ENCODE results near the gene FAU. TPM values are rescaled to one million over a fixed set of nuclear protein-coding genes. Genes with fewer than 3 reads are reported as not detected.
A peak's percentile ranks its signal among the peaks of the same experiment; 100 is the strongest.

Gene FAU
- total and polyA plus RNA-seq, 2 donors, result 1,067 to 1,132 TPM

GRCh38 chr11:65107078-65107477 lies 14.9 kb downstream of the FAU start:
- DNase-seq (ENCODE audit: low read depth in 6 of 9, low spot score in 9 of 9), result no peak
- Histone ChIP-seq H3K27ac (ENCODE audit: low read depth in 1 of 2, low read length in 1 of 2) (no peak overlapping the region), H3K9me3 (ENCODE audit: control insufficient read depth in 2 of 2, insufficient read depth in 1 of 2, low read length in 1 of 2) (peaks cover 0 to 2% of the 10 kb centered on the region in 2 donors), H3K4me1 (ENCODE audit: control insufficient read depth in 2 of 2, insufficient read depth in 2 of 2, low read length in 2 of 2) (peaks cover 5 to 22% of the 10 kb centered on the region in 2 donors), H3K4me3 (ENCODE audit: low read length in 2 of 2) (no peak overlapping the region), H3K27me3 (ENCODE audit: control insufficient read depth in 2 of 2, insufficient read depth in 1 of 2, low read length in 1 of 2) (no peaks in the 10 kb centered on the region), H3K36me3 (ENCODE audit: control insufficient read depth in 2 of 2, insufficient read depth in 2 of 2, low read length in 1 of 2) (peaks cover 35 to 59% of the 10 kb centered on the region in 2 donors)
- 99% methylated on average over 15 of the region's 15 CpGs for WGBS

- H3K9me3 ChIP-seq (ENCODE audit: control insufficient read depth in 2 of 2, insufficient read depth in 1 of 2, low read length in 1 of 2), result no peaks in the 10 kb centered on the region
- H3K27me3 ChIP-seq (ENCODE audit: control insufficient read depth in 2 of 2, insufficient read depth in 1 of 2, low read length in 1 of 2), result no peaks in the 10 kb centered on the region
- no peak for DNase-seq (ENCODE audit: low read depth in 6 of 9, low spot score in 9 of 9)
- WGBS, result 98% methylated on average over 4 of the region's 4 CpGs
- no peak overlapping the region for H3K4me3 ChIP-seq (ENCODE audit: low read length in 2 of 2)
- H3K36me3 ChIP-seq (ENCODE audit: control insufficient read depth in 2 of 2, insufficient read depth in 2 of 2, low read length in 1 of 2), result peaks cover 36 to 56% of the 10 kb centered on the region in 2 donors
- H3K4me1 ChIP-seq (ENCODE audit: control insufficient read depth in 2 of 2, insufficient read depth in 2 of 2, low read length in 2 of 2), result no peaks in the 10 kb centered on the region
- no peak overlapping the region for H3K27ac ChIP-seq (ENCODE audit: low read depth in 1 of 2, low read length in 1 of 2)
Observed at GRCh38 chr11:65104628-65105027, 17.3 kb downstream of the FAU start.

- Histone ChIP-seq H3K36me3 (ENCODE audit: control insufficient read depth in 2 of 2, insufficient read depth in 2 of 2, low read length in 1 of 2) (peaks cover 25 to 47% of the 10 kb centered on the region in 2 donors), H3K4me3 (ENCODE audit: low read length in 2 of 2) (no peak overlapping the region), H3K27ac (ENCODE audit: low read depth in 1 of 2, low read length in 1 of 2) (no peak overlapping the region), H3K4me1 (ENCODE audit: control insufficient read depth in 2 of 2, insufficient read depth in 2 of 2, low read length in 2 of 2) (no peaks in the 10 kb centered on the region), H3K27me3 (ENCODE audit: control insufficient read depth in 2 of 2, insufficient read depth in 1 of 2, low read length in 1 of 2) (no peaks in the 10 kb centered on the region), H3K9me3 (ENCODE audit: control insufficient read depth in 2 of 2, insufficient read depth in 1 of 2, low read length in 1 of 2) (no peaks in the 10 kb centered on the region)
- no peak for DNase-seq (ENCODE audit: low read depth in 6 of 9, low spot score in 9 of 9)
Observed at GRCh38 chr11:65103476-65103875, 18.5 kb downstream of the FAU start.

- peaks cover 24 to 45% of the 10 kb centered on the region in 2 donors for H3K36me3 ChIP-seq (ENCODE audit: control insufficient read depth in 2 of 2, insufficient read depth in 2 of 2, low read length in 1 of 2)
- H3K4me1 ChIP-seq (ENCODE audit: control insufficient read depth in 2 of 2, insufficient read depth in 2 of 2, low read length in 2 of 2), result peaks cover 0 to 3% of the 10 kb centered on the region in 2 donors
- H3K27ac ChIP-seq (ENCODE audit: low read depth in 1 of 2, low read length in 1 of 2), result no peak overlapping the region
- WGBS, result 95% methylated on average over 8 of the region's 8 CpGs
- no peak overlapping the region for H3K4me3 ChIP-seq (ENCODE audit: low read length in 2 of 2)
- no peaks in the 10 kb centered on the region for H3K9me3 ChIP-seq (ENCODE audit: control insufficient read depth in 2 of 2, insufficient read depth in 1 of 2, low read length in 1 of 2)
- DNase-seq (ENCODE audit: low read depth in 6 of 9, low spot score in 9 of 9), result no peak
- no peaks in the 10 kb centered on the region for H3K27me3 ChIP-seq (ENCODE audit: control insufficient read depth in 2 of 2, insufficient read depth in 1 of 2, low read length in 1 of 2)
Observed at GRCh38 chr11:65102142-65103095, 19.5 kb downstream of the FAU start.

GRCh38 chr11:65100674-65101350 lies 21.1 kb downstream of the FAU start:
- H3K4me1 ChIP-seq (ENCODE audit: control insufficient read depth in 2 of 2, insufficient read depth in 2 of 2, low read length in 2 of 2), result peaks cover 7 to 15% of the 10 kb centered on the region in 2 donors
- no peaks in the 10 kb centered on the region for H3K9me3 ChIP-seq (ENCODE audit: control insufficient read depth in 2 of 2, insufficient read depth in 1 of 2, low read length in 1 of 2)
- H3K27ac ChIP-seq (ENCODE audit: low read depth in 1 of 2, low read length in 1 of 2), result no peak overlapping the region
- no peak overlapping the region for H3K4me3 ChIP-seq (ENCODE audit: low read length in 2 of 2)
- 98% methylated on average over 6 of the region's 6 CpGs for WGBS
- no peak for DNase-seq (ENCODE audit: low read depth in 6 of 9, low spot score in 9 of 9)
- no peaks in the 10 kb centered on the region for H3K27me3 ChIP-seq (ENCODE audit: control insufficient read depth in 2 of 2, insufficient read depth in 1 of 2, low read length in 1 of 2)
- peaks cover 22 to 40% of the 10 kb centered on the region in 2 donors for H3K36me3 ChIP-seq (ENCODE audit: control insufficient read depth in 2 of 2, insufficient read depth in 2 of 2, low read length in 1 of 2)

GRCh38 chr11:65096926-65097325 lies 25.0 kb downstream of the FAU start:
- DNase-seq (ENCODE audit: low read depth in 6 of 9, low spot score in 9 of 9), result no peak
- H3K27ac ChIP-seq (ENCODE audit: low read depth in 1 of 2, low read length in 1 of 2), result peak overlapping the region in 1 of 2 donors; percentile 65
- peaks cover 7 to 18% of the 10 kb centered on the region in 2 donors for H3K4me1 ChIP-seq (ENCODE audit: control insufficient read depth in 2 of 2, insufficient read depth in 2 of 2, low read length in 2 of 2)
- H3K27me3 ChIP-seq (ENCODE audit: control insufficient read depth in 2 of 2, insufficient read depth in 1 of 2, low read length in 1 of 2), result no peaks in the 10 kb centered on the region
- 76% methylated on average over 8 of the region's 8 CpGs for WGBS
- peak overlapping the region; percentile 82 to 87 for H3K4me3 ChIP-seq (ENCODE audit: low read length in 2 of 2)
- H3K9me3 ChIP-seq (ENCODE audit: control insufficient read depth in 2 of 2, insufficient read depth in 1 of 2, low read length in 1 of 2), result no peaks in the 10 kb centered on the region
- H3K36me3 ChIP-seq (ENCODE audit: control insufficient read depth in 2 of 2, insufficient read depth in 2 of 2, low read length in 1 of 2), result peaks cover 15 to 21% of the 10 kb centered on the region in 2 donors

GRCh38 chr11:65095974-65096806 lies 25.7 kb downstream of the FAU start, which contains the start of gene VPS51:
Gene VPS51 (plus strand): TSS chr11:65096214. CDS start chr11:65096251, 37 bp downstream.
- Histone ChIP-seq H3K27me3 (ENCODE audit: control insufficient read depth in 2 of 2, insufficient read depth in 1 of 2, low read length in 1 of 2) (no peaks in the 10 kb centered on the region), H3K4me1 (ENCODE audit: control insufficient read depth in 2 of 2, insufficient read depth in 2 of 2, low read length in 2 of 2) (peaks cover 7 to 18% of the 10 kb centered on the region in 2 donors), H3K4me3 (ENCODE audit: low read length in 2 of 2) (peak within 1 kb of the TSS; percentile 82 to 87), H3K36me3 (ENCODE audit: control insufficient read depth in 2 of 2, insufficient read depth in 2 of 2, low read length in 1 of 2) (peaks cover 11 to 18% of the 10 kb centered on the region in 2 donors), H3K9me3 (ENCODE audit: control insufficient read depth in 2 of 2, insufficient read depth in 1 of 2, low read length in 1 of 2) (no peaks in the 10 kb centered on the region), H3K27ac (ENCODE audit: low read depth in 1 of 2, low read length in 1 of 2) (peak within 1 kb of the TSS; percentile 87 to 89)
- peak; percentile 75 to 95 (median 87) for DNase-seq (ENCODE audit: low read depth in 6 of 9, low spot score in 9 of 9)
- WGBS, result under 1% methylated on average over 52 of the region's 52 CpGs

- WGBS, result 87% methylated on average over 22 of the region's 22 CpGs
- H3K36me3 ChIP-seq (ENCODE audit: control insufficient read depth in 2 of 2, insufficient read depth in 2 of 2, low read length in 1 of 2), result peaks cover 11 to 15% of the 10 kb centered on the region in 2 donors
- no peaks in the 10 kb centered on the region for H3K9me3 ChIP-seq (ENCODE audit: control insufficient read depth in 2 of 2, insufficient read depth in 1 of 2, low read length in 1 of 2)
- DNase-seq (ENCODE audit: low read depth in 6 of 9, low spot score in 9 of 9), result no peak
- no peak overlapping the region for H3K27ac ChIP-seq (ENCODE audit: low read depth in 1 of 2, low read length in 1 of 2)
- no peak overlapping the region for H3K4me3 ChIP-seq (ENCODE audit: low read length in 2 of 2)
- H3K4me1 ChIP-seq (ENCODE audit: control insufficient read depth in 2 of 2, insufficient read depth in 2 of 2, low read length in 2 of 2), result peaks cover 7 to 18% of the 10 kb centered on the region in 2 donors
- no peaks in the 10 kb centered on the region for H3K27me3 ChIP-seq (ENCODE audit: control insufficient read depth in 2 of 2, insufficient read depth in 1 of 2, low read length in 1 of 2)
Observed at GRCh38 chr11:65095427-65095826, 26.5 kb downstream of the FAU start.
